Glomerular endothelial cell (primary cell): ENCODE results near the gene SMIM9. TPM values are rescaled to one million over a fixed set of nuclear protein-coding genes. Genes with fewer than 3 reads are reported as not detected.
"Not testable (repeated sequence)": the region's sequence is repeated elsewhere in the genome, so short reads cannot be mapped to it uniquely, and the experiment has no call there.

ENCODE experiments used
- DNase-seq: peaks from one replicate; pipeline ENCODE4 v3.0.0-alpha.2; 2011; ENCODE audit warnings: low read depth, low spot score; ENCODE audit errors: extremely low read depth
- total RNA-seq: library from RNA; depleted of rRNA; stranded (reverse); fragments of >200 nt; gene quantifications from 2 replicates; pipeline ENCODE4 v1.2.3, GENCODE V29; 2015

SMIM9 gene
- total RNA-seq, 1 donor from 2014 or later = not detected

- DNase-seq = not testable (repeated sequence)
Observed at GRCh38 chrX:154816326-154816898, 18.1 kb downstream of the SMIM9 start.

DNA sequence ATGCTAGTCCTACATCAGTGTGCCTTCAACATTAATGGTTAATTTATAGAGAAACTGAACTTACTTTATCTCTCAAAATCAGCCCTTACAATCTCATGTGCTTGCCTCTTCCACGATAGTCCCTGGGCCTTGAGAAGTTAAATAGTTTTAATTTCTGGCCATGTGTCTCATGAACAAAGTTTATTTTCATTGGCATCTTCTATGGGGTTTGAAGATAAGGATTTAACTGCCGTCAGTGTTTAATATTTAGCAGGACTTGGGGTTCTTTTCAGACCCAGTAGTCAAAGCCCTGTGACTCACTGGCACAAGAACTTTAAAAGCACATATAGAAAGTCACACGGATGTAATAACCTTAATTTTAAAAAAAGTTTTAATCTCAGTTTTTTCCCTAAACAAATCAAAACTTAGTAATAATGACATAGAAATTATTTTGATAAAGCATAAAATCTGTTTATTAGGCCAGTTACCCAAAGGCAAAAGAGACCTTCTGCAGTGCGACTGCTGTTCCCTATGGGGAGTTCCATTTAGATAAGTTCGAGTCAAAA is 19.1 kb downstream of the SMIM9 start:
- no peak for DNase-seq

GRCh38 chrX:154813801-154814200 is 20.7 kb downstream of the SMIM9 start:
- DNase-seq = no peak

DNA sequence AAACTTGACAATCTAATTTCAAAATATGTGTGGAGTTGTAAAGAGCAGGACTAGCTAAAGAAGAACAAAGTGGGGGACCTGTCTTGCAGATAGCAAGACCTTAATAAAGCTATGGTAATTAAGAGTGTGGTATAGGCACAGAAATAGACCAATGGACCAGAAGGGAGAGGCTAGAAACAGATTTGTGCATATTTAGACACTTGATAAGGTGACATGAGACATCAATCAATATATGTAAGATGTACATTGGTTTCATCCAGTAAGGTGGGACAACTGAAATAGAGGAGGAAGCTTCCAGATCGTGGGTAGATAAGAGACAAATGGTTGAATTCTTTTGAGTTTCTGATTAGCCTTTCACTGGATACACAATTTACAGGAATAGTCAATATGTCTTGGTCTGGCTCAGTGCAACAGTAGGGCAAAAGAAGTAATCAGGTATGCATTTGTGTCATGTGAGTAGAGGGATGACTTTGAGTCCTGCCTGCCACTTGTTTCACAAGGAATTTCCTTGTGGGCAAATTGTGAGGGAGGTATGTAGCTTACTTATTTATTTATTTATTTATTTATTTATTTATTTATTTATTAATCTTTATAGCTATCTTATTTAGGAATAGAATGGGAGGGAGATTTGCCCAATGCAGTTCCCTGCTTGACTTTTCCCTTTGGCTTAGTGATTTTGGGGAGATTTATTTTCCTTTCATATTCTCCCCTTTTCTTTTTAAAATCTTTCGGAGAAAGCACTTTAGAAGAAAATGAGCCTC is 21.9 kb downstream of the SMIM9 start:
- DNase-seq = no peak

GRCh38 chrX:154809939-154810665 is 24.4 kb downstream of the SMIM9 start:
- no peak for DNase-seq

- no peak for DNase-seq
Observed at GRCh38 chrX:154806837-154807501, 27.5 kb downstream of the SMIM9 start.

DNA sequence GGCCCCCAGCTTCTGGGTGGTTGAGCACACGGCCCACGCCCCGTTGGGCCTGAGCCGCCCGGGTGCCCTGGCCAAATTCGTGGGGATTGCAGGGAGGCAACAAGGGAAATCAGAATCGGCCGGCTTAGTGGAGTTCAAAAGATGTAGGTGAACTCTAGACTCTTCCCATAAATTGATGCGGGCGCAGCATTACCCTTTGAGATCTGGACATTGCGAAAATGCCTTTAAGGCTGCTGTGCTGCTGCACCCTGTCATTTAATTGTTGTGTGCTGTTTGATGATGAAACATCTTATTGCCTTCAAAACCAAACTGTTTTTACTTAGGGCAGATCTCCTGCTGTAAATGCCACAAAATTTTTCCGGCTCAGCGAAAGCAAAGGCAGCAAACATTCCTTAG is 28.8 kb downstream of the SMIM9 start:
- no peak for DNase-seq

- DNase-seq = no peak
Observed at GRCh38 chrX:154804957-154805695, 29.3 kb downstream of the SMIM9 start, which contains the start of gene MPP1. MPP1 (minus strand) TSS chrX:154805485; CDS start chrX:154805373, 112 bp downstream.

DNA sequence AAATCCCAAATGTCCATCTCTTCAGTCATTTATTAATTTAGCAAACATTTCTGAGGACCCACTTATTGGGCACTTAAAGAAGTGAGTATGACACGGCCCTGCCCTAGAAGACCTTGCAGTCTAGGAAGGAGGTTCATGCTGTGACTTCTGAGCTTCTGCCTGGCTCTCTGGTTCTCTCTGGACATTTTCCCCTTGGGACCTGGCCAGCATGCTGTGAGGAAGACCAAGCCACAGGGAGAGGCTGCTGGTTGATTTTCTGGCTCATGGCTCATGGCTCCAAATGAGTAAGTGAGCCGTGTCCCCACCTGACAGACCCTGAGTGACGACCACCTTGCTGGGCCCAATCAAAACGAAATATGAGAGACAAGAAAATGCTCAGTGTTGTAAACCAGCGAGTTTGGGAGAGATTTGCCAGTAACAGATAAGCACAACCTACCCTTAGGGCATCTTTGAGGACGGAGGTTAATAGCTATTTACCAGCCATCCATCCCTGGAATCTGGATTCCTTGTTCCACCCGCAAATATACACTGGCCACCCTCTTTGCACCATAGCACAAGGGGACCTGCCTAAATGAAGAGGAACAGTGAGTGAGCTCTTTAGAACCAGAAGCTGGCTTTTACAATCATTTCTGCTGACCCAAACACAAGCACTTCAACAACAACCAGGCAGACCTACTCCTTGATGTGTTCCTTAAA is 30.1 kb downstream of the SMIM9 start:
- DNase-seq = no peak

- DNase-seq = no peak
Observed at GRCh38 chrX:154802947-154803346, 31.5 kb downstream of the SMIM9 start.

DNA sequence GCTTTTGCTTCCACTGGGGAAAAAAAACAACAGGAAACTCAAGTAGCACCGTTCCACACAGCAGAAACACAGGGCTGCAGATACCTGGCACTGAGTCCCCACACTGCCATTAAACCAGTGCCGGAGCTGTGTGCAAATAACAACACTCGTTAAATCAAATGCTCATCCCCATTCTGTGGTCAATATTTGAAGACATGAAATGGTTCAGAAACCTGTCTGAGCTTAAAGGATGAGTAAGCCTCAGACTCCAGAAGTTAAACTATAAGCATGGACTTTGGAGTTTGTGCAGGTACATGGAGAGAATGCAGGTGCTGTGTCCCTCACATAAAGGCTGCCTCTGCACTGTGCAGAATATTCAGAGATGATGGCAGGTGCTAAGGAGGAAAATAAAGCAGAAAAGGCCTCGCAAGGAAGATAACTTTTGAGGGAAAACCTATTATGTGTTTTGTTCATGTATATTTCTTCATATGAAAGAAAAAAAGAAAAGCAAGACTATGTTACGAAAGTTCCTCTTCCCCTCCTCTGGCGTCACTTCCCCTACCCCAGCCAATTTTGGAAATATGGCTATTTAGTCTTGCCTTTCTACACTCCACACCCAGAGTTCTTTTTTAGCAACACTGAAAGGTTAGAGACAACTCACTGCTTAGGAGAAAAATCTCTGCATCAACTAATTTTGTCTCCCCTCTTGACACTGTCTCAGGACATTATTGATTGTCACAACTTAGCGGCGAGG is 33.8 kb downstream of the SMIM9 start:
- no peak for DNase-seq

GRCh38 chrX:154799556-154800348 is 34.7 kb downstream of the SMIM9 start:
- DNase-seq = peak; percentile 61

DNA sequence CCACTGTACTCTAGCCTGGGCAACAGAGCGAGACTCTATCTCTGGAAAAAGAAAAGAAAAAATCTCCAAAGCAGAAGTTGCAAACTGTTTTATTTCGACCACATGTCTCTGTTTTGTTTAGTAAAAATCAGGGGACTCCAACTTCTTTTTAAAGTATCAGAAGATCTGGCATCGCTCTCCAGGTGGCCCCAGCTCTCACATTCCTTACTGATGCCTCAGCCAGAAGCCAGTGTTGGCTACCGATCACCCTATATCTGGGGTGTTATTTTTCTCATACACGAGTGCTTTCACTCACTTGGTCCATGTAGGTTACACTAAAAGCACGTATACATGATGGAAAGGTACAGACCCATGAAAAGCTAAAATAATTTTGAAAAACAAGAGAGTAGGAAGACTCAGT is 37.5 kb downstream of the SMIM9 start:
- DNase-seq = no peak

DNA sequence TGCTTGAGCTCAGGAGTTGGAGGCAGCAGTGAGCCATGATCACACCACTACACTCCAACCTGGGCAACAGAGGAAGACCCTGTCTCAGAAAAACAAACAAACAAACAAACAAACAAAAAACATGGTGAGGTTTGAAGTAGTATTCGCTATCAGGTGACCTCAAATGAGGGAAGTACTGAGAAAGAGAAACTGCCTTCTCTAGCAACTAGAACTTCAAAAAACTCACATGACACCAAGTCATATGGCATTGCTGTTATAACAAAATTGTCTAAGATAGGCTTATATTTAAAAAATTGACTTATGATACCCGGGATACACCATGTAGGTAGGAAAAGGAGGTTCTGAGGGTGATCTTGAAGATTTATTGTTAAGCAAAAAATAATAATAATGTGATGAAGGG is 39.4 kb downstream of the SMIM9 start:
- no peak for DNase-seq

GRCh38 chrX:154793084-154793795 is 41.2 kb downstream of the SMIM9 start:
- no peak for DNase-seq

- DNase-seq = no peak
Observed at GRCh38 chrX:154791939-154792338, 42.5 kb downstream of the SMIM9 start.

DNA sequence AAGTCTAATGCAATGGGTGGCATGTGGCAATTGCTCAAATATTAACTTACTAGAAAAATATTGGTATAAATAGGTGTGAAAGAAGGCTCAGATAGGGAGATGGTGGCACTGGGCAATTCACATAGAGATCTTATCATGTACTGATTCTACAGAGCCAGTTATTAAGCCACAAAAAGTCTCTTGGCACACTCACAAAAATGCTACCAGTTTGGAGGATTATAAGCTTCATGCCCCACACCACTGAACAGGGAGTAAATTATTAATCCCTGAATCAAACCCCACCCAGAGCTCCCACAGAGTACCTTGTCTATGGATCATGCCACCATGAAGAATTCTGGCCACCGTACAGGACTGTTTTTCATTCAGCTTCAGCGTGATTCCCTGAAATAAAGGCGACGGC is 43.0 kb downstream of the SMIM9 start:
- DNase-seq = no peak

- no peak for DNase-seq
Observed at GRCh38 chrX:154785716-154786115, 48.7 kb downstream of the SMIM9 start.
